ENCODE results near the gene CACNB4.

DNA sequence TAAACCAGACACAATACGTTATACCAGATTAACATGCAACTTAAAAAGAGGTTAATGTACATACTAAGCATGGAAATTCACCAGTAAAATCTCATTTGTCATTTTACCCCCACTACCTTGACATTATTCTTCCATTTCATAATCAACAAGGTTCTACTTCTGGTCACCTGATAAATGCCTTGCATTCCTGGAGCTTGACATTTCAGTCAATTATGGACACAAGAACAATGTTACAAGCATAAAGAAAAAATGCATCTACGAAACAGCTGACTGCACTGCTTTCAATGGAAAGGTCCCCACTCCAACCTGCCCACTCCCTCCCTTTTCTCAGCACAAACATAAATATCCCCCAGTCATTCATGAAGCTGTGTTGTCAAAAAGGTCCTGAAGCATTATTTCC, 302.1 kb downstream of the CACNB4 start:
- TF ChIP-seq CTCF (IDR thresholded peaks at IDR 0.05) = no peak
- no peak for TF ChIP-seq POLR2A (IDR thresholded peaks at IDR 0.05)

All from tibial nerve (tissue), 3 donors.